ENCODE measurements around the gene PADI6.

- no peak for TF ChIP-seq REST (IDR thresholded peaks at IDR 0.05; ENCODE audit: insufficient read depth in 1 of 2, low read depth in 2 of 2, low read length in 2 of 2)
- TF ChIP-seq POLR2AphosphoS5 (IDR thresholded peaks at IDR 0.05; ENCODE audit: low read depth, low read length): no peak
These were observed 13.4 kb upstream of the PADI6 start for GRCh38 chr1:17358557-17358956.

Measured in PFSK-1 (cell line).